Cardiac septum (tissue), 1 donor: ENCODE data around the gene RNH1. TPM values are rescaled to one million over a fixed set of nuclear protein-coding genes. Genes with fewer than 3 reads are reported as not detected.
"Not testable (repeated sequence)": the region's sequence is repeated elsewhere in the genome, so short reads cannot be mapped to it uniquely, and the experiment has no call there.

Experiments
- DNase-seq: peaks from one replicate; pipeline ENCODE4 v3.0.0-alpha.2; 2020; ENCODE audit warnings: low spot score
- intact Hi-C: fragments of 100-400 bp; cut with DNase I; formaldehyde crosslinking; loops from one replicate; pipeline ENCODE4 v1.14.0; 2022
- total RNA-seq: library from RNA; stranded (reverse); fragmentation: NEBNext Ultra II Directional; extraction: Animal tissue kit (Norgen Biotek cat#: 25700); gene quantifications from one replicate; pipeline ENCODE4 v1.2.1, GENCODE V29; 2021
- donor health status: DM: no; HTN: no; CAD: no.

Gene RNH1
- total RNA-seq, 1 donor from 2014 or later = 158 TPM

DNA sequence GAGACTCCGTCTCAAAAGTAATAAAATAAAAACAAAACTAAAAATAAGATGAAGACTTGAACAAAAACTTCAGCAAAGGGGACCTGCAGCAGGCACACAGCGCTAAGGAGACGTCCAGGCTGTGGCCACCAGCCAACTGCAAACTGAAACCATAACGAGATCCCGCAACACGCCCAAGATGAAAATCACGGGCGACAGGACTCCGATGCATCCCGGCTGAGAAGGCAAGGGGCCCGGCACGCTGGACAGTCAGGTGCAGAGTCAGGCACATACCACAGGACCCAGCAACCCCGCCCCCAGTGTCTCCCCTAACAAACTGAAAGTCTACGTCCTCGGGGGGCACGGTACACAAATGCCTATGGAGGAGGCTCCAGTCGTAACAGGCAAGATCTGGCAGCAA lies 19.1 kb upstream of the RNH1 start:
- intact Hi-C loops = no loop called here
- no peak for DNase-seq

DNA sequence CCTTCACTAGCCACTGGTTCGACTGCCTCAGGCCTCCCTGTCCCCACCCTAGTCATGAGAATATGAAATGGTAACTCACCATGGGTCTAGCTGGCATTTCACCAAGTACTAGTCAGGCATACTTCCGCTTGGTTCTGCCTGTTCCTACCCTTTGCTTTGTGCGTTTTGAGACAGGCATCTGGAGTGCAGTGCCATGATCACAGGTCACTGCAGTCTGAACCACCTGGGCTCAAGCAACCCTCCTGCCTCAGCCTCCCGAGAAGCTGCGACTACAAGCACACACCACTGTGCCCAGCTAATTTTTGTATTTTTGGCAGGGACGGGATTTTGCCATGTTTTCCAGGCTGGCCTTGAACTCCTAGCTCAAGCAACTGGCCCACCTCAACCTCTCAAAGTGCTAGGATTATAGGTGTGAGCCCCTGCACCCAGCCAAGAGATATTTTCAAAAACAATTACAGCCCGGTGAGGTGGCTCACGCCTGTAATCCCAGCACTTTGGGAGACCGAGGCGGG lies 14.2 kb upstream of the RNH1 start:
- DNase-seq = no peak
- intact Hi-C loops = no loop called here

DNA sequence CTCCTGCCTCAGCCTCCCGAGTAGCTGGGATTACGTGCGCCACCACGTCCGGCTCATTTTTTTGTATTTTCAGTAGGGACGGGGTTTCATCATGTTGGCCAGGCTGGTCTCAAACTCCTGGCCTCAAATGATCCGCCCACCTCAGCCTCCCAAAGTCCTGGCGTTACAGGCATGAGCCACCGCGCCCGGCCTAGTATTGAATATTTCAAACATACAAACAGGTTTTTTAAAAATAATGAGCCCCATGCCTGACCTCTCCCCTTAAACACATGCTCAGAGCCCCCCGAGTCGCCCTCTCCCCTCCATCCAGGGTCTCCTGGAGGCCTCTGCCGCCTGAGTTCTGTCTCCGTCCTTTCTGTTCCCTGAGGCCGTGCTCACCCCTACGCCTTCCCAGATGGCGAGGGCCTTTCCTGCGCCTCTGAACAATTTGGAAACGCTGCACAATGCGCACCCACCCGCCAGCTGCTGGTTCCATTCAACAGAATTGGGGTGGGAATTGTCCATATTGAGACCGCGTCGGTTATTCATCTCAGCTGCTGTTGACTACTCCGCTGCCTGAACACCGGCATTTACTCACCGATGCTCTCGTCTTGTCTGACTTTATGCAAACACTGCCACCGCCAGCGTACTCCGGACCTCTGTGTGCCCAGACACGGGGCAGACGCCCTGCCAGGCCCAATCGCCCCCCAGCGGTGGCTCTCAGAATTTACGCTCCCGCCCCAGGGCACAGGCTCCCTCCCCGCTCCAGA lies 13.6 kb upstream of the RNH1 start:
- DNase-seq = no peak
- intact Hi-C loops = no loop called here

DNA sequence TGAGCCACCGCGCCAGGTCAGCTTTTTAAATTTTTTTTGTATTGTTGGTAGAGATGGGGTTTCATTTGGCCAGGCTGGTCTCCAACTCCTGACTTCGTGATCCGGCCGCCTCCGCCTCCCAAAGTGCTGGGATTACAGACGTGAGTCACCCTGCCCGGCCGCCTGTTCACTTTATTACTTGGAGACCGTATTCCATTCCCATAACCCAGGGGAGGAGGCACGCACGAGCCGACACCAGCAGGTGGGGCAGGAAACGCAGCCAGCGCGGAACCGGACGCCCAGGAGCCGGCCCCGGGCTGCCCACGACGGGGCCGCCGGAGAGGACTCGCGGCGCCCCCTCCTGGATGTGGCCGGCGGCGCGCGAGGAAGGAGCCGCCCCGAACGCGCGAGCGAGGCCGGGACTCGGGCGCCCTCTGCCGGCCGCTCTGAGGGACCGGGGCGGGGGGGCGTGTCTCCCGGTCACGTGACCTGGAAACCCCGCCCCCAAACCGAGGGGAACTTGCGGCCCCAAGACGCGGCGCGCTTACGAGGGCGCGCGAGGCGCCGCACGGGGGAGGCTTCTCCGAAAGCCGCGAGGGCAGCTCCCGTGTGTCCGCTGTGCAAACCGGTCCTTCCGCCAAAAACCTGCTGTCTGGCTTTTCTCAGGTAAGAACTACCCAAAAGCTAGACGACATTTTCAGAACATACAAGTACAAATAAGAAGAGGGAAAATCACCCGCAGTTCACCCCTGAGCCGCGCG lies 11.6 kb upstream of the RNH1 start:
- intact Hi-C loops = loop anchor here (2.0 kb wide), 1 partner anchor 70 kb away; no protein-coding TSS in a partner anchor
- peak; percentile 93 for DNase-seq

DNA sequence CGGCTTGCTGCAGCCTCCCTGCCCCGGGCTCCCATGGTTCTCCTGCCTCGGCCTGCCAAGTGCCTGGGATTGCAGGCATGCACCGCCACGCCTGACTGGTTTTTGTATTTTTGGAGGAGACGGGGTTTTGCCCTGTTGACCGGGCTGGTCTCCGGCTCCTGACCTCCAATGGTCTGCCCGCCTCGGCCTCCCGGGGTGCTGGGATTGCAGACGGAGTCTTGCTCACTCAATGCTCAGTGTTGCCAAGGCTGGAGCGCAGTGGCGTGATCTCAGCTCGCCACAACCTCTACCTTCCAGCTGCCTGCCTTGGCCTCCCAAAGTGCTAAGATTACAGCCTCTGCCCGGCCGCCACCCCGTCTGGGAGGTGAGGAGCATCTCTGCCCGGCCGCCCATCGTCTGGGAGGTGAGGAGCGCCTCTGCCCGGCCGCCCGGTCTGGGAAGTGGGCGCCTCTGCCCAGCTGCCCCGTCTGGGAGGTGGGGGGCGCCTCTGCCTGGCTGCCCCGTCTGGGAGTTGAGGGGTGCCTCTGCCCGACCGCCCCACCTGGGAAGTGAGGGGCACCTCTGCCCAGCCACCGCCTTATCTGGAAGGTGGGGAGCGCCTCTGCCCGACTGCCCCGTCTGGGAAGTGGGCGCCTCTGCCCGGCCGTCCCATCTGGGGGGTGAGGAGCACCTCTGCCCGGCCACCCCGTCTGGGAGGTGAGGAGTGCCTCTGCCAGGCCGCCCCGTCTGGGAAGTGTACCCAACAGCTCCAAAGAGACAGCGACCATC lies 10.1 kb upstream of the RNH1 start:
- intact Hi-C loops, DNase-seq: not testable (repeated sequence)

DNA sequence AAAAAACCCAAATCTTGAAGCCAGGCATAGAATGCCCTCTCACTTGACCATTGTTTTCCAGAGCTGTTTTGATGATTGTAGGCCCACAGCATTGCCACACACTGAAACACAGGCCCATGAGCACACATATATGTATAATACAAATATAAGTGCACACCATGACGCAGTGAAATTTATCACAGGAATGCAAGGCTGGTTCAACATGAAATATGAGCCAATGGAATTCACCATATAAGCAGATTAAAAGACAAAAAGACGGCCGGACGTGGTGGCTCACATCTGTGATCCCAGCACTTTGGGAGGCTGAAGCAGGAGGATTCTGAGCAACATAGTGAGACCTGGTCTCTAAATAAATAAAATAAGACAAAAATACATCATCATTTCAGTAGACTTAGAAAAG lies 9.4 kb upstream of the RNH1 start:
- intact Hi-C loops = no loop called here

DNA sequence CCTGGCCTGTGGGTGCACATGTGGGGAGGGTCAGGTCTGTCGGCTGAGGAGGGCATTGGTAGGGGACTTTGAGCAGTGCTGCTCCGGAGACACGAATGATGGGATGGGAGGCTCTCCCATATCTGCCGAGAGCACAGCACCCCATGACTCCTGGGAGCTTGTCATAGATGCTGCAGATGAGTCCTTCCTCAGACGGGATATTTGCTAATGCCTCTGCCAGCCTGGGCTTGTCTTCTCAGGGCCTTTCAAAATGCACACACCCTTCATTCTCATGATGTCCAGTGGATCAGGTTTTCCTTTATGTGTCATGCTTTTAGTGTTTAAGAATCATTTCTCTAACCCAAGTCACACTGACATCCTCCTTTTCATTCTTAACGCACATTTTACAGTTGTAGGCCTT lies 8.1 kb upstream of the RNH1 start:
- intact Hi-C loops = no loop called here
- DNase-seq = no peak

More for the DNA sequence above, 9.4 kb upstream of the RNH1 start:
- DNase-seq = no peak

DNA sequence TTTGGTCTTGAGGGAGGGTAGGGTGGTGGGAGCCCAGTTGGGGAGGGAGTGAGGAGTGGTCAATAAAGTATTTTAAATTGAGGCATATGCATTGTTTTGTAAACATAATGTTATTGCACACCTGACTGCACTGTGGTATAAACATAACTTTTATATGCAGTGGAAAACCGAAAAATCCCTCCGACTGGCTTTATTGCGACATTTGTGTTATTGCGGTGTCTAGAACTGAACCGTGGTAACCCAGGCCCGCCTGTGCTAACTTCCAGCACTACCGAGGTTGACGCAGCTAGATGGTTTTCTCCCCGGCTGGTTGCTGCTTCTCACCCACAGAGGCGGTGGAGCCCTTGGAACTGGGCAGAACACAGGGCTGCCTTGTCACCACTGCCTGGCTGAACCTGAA lies 7.6 kb upstream of the RNH1 start:
- DNase-seq = no peak
- intact Hi-C loops = no loop called here

DNA sequence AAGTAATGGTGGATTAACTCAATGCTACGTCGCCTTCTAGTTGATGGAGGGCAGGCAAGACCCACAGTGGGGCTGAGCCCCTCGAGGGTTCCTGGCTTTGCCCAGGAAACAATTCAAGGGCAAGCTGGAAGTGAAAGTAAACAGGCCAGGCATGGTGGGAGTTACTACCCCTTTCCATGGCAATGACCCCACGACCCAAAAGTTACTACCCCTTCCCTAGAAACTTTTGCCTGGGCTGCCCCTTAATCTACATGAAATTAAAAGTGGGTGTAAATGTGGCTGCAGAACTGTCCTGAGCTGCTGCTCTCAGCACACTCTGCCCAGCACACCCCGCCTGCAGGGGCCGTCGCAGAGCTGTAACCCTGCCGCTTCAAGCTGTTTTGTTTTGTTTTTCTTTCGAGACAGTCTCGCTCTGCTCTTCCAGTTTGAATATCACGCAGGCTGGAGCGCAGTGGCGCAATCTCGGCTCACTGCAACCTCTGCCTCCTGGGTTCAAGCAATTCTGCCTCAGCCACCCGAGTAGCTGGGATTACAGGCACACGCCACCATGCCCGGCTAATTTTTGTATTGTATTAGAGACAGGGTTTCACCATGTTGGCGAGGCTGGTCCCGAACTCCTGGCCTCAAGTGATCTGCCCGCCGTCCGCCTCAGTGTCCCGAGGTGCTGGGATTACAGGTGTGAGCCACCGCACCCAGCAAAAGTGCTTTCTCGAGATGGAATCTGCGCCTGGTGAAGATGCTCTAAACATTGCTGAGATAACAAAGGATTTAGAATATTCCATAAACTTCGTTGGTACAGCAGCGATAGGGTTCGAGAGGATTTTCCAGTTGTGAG lies 5.9 kb upstream of the RNH1 start:
- intact Hi-C loops = no loop called here
- no peak for DNase-seq

DNA sequence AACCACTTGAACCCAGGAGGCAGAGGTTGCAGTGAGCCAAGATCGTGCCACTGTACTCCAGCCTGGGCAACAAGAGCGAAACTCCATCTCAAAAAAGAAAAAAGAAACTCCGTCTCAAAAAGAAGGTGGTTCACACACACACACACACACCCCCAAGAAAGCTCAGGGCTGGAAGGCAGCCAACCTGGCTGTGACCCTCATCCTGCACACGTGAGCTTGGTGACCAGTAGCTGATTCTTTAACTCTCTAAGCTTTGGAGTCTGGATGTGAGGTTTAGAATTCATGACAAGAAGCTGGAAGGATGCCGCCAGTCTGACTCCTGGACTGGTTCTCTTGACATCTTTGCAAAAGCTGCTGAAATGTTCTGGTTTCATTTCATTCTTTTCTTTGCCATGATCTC lies 1.9 kb upstream of the RNH1 start:
- DNase-seq = no peak
- intact Hi-C loops = loop anchor here (5.0 to 10.0 kb wide), 2 partner anchors 102 to 274 kb away; partner anchors contain the start of genes PSMD13 and SIRT3

DNA sequence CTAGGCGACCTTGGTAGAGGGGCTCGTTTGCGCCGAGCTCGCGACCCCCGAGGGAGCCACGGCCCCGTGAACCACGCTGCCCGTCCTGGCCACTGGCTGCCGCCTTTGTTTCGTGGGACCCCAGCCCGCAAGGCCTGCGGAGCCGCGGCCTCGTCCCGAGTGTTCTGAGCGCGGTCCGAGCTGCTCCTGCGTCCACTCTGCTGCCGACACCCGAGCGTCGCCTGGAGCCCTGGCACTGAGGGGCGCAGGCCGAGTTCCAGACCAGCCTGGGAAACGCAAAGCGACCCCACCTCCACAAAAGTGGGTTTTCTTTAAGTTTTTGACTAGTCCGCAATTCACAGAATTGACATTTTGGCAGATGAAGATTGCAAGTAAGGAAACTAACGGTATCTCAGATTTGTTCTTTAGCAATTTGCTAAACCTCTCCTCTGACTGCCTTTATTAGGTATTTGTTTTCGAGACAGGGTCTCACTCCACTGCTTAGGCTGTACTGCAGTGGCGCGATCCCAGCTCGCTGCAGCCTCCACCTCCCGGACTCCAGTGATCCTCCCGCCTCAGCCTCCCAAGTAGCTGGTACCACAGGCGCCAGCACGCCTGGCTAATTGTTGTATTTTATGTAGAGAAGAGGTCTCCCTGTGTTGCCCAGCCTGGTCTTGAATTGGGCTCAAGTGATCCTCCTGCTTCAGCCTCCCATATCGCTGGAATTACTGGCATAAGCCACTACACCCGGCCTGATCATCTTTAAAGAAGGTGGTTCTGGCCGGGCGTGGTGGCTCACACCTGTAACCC lies 879 bp upstream of the RNH1 start:
- intact Hi-C loops = loop anchor here (2.0 to 10.0 kb wide), 3 partner anchors 57 to 273 kb away; partner anchors contain the start of genes PSMD13, PTDSS2 and SIRT3
- no peak for DNase-seq

DNA sequence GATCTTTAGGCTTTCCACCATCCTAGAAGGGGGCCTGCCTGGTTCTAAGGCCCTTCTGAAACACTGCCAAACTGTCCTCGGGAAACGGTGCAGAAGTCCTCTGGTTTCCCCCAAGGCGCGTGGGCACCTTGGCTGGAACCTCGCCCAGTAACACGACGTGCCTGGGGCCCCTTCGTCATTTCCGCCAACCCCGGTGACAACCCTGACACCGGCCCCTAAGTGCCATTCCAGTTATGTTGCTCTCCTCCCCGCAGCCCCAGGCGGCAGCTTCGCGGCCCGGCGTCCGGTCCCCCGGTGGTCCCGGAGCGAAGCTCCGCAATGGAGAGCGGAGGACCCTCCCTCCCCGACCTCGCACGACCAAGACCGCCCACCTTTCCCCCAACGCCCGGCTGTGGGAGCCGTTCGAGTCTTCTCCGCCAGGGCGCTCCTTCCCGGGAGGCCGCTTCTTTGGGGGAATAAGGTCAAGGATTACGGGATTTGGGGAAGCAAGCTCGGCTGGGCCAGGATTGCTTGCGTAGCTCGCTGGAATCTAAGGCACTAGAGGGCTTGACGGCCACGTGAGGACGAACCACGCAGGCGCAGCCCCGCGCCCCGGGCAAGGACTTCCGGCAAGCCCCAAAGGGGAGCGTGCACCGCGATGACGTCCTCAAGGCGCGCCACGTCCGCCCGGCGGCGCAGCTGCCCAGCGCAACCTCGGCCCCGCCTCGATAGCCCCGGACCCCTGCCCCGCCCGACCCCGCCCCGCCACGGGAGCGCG lies 626 bp downstream of the RNH1 start:
- peak; percentile 98 for DNase-seq
- intact Hi-C loops = loop anchor here (2.0 to 10.0 kb wide), 3 partner anchors 56 to 272 kb away; partner anchors contain the start of genes PSMD13, PTDSS2 and SIRT3

DNA sequence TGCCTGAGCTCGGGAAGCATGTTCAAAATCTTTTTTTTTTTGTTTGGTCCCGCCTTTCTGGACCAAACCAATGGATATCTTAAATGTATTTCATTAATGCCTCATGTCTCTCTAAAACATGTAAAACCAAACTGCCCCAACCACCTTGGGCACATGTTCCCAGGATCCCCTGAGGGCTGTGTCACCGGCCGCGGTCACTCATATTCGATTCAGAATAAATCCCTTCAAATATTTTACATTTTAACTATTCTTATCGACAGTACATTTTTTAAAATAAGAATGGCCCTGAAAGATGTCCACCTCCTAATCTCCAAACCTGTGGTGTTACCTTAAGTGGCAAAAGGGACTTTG lies 2.1 kb downstream of the RNH1 start:
- intact Hi-C loops = loop anchor here (5.0 to 10.0 kb wide), 3 partner anchors 38 to 270 kb away; partner anchors contain the start of genes PSMD13 and SIRT3
- DNase-seq = no peak

DNA sequence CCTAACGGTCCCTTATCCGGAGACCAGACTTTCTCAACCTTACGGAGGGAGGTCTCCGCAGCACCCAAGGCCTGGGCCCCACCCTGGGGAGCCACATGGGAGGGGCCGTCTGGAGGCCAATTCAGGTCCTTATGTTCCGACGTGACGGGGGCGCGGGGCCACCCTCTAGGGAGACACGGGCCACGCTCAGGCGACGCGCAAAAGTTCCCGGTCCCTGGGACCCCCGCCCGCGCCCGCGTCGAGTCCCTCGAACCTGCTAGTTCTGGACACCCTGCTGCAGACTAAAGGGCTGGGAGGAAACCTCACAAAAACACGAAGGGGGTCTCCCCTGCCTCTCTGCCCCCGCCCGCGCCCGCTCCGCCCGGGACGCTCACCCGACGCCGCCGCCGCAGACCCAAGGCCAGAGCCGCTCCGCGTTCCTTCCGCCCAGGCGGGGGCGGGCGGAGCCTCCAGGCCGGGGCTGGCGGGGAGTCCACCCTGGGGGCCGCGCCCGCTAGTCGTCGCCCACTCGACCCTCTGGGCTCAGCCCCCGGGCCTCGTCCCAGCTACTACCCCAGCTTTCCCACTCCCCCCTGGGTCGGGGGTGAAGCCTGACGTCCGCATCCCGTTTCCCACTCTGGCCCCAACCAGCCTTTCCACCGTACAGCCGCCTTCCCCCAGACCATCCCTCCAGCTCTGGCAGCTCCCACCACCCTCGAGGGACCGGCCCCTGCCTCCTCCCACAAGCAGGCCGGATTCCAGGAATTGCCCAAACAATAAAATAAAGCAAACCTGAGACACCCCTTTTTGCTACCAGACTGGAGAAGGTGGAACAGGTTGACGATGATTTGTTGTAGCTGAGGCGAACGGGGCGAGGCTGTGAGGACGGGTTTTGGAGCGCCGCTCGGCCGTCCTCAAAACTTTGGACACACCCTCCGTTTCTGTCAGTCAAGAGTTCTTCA lies 2.7 kb downstream of the RNH1 start:
- no peak for DNase-seq
- intact Hi-C loops = loop anchor here (5.0 to 10.0 kb wide), 2 partner anchors 37 to 270 kb away; partner anchors contain the start of genes PSMD13 and SIRT3

DNA sequence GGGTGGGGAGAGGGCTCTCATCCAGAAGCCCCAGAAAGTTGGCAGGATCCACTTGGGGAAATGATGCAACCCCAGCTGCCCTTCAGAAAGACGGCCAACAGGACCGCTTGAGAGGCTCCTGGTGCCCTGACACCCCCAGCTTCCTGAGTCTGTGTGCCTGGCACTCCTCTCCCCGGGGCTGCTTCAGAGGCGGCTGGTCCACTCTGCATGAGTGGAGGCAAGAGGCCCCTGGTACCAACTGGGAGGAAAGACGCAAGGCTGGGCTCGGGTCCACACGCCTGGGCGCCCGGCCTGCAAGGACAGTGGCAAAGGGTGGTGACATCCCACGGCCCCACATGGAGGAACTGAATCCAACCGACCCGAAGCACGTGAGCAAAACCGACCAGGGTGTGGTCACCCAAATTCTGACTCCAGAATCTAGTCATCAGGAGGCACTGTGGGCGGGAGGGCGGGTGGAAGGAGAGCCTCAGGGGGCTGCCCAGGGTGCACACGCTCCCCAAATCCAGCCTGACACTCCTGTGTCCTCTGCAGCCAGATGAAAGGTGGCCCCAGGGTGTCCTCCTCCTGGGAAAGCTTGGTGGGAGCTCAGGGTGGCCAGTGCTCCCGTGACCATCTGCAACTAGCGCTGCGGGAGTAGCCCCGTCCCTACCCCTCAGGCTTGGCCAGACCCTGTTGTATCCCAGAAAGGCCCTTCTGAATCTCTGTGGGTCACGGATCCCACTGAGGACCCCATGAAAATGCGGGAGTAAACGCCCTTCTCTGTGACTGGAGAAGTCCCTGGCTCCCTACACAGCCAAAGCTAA lies 3.7 kb downstream of the RNH1 start:
- no peak for DNase-seq
- intact Hi-C loops = loop anchor here (5.0 to 10.0 kb wide), 2 partner anchors 36 to 269 kb away; partner anchors contain the start of genes PSMD13 and SIRT3
